Ishikawa (cell line): ENCODE data around the gene TRIB2.

ENCODE experiments used
- CEBPB ChIP-seq: IDR thresholded peaks from 2 replicates; pipeline ENCODE4 v1.6.1; 2012
- CREB1 ChIP-seq: IDR thresholded peaks from 2 replicates; pipeline ENCODE4 v1.6.1; 2012; ENCODE audit warnings: low read depth
- EGR1 ChIP-seq: IDR thresholded peaks from 2 replicates; pipeline ENCODE4 v1.6.1; 2012
- EP300 ChIP-seq: IDR thresholded peaks from 2 replicates; pipeline ENCODE4 v1.6.1; 2012; ENCODE audit warnings: borderline replicate concordance
- FOXM1 ChIP-seq: IDR thresholded peaks from 2 replicates; pipeline ENCODE4 v1.6.1; 2012; ENCODE audit warnings: low read depth, borderline replicate concordance
- NFIC ChIP-seq: IDR thresholded peaks from 2 replicates; pipeline ENCODE4 v1.6.1; 2012
- RAD21 ChIP-seq: IDR thresholded peaks from 2 replicates; pipeline ENCODE4 v1.6.1; 2012; ENCODE audit warnings: low read depth
- TAF1 ChIP-seq: IDR thresholded peaks from 2 replicates; pipeline ENCODE4 v1.6.1; 2012; ENCODE audit warnings: low read depth, mild to moderate bottlenecking
- TCF12 ChIP-seq: IDR thresholded peaks from 2 replicates; pipeline ENCODE4 v1.6.1; 2012; ENCODE audit warnings: low read depth
- TEAD4 ChIP-seq: IDR thresholded peaks from 2 replicates; pipeline ENCODE4 v1.6.1; 2012
- YY1 ChIP-seq: IDR thresholded peaks from 2 replicates; pipeline ENCODE4 v1.6.1; 2012; ENCODE audit warnings: low read depth
- ZBTB7A ChIP-seq: IDR thresholded peaks from 2 replicates; pipeline ENCODE4 v1.6.1; 2012; ENCODE audit warnings: low read depth
- TF ChIP-seq, protein P1 (sequence below): IDR thresholded peaks from 2 replicates; pipeline ENCODE4 v1.6.1; 2012
- TF ChIP-seq, protein P2 (sequence below): IDR thresholded peaks from 2 replicates; pipeline ENCODE4 v1.6.1; 2012
- TF ChIP-seq, protein P3 (sequence below): IDR thresholded peaks from 2 replicates; pipeline ENCODE4 v1.6.1; 2012; ENCODE audit warnings: low read depth, mild to moderate bottlenecking

TRIB2 gene

DNA sequence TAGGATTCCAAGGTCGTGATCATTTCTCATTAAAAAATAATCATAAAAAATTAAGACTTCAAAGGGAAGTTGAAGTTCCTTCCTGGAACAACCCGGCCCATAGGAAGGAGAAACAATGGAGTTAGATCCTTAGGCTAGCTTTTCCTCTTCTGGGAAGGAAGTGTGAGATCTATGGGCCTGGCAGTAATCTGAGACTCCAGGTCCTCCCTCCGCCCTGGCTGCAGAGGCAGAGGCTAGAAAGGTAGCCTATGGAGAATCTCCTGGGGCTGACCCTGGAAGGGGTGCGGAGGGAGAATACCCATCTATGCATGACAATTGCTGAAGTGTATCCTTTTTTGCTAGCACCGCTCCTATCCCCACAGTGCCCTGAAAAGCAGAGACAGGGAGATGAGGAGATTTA, 37.9 kb downstream of the TRIB2 start:
- TF ChIP-seq FOXM1 (no peak), CREB1 (no peak), TEAD4 (no peak), TCF12 (no peak), ZBTB7A (no peak), YY1 (no peak), EGR1 (no peak), CEBPB (no peak), EP300 (no peak), RAD21 (no peak)
- TF ChIP-seq, protein P1, sequence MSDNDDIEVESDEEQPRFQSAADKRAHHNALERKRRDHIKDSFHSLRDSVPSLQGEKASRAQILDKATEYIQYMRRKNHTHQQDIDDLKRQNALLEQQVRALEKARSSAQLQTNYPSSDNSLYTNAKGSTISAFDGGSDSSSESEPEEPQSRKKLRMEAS, result no peak
- TF ChIP-seq, protein P2, sequence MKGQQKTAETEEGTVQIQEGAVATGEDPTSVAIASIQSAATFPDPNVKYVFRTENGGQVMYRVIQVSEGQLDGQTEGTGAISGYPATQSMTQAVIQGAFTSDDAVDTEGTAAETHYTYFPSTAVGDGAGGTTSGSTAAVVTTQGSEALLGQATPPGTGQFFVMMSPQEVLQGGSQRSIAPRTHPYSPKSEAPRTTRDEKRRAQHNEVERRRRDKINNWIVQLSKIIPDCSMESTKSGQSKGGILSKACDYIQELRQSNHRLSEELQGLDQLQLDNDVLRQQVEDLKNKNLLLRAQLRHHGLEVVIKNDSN, result no peak
- TF ChIP-seq, protein P3, sequence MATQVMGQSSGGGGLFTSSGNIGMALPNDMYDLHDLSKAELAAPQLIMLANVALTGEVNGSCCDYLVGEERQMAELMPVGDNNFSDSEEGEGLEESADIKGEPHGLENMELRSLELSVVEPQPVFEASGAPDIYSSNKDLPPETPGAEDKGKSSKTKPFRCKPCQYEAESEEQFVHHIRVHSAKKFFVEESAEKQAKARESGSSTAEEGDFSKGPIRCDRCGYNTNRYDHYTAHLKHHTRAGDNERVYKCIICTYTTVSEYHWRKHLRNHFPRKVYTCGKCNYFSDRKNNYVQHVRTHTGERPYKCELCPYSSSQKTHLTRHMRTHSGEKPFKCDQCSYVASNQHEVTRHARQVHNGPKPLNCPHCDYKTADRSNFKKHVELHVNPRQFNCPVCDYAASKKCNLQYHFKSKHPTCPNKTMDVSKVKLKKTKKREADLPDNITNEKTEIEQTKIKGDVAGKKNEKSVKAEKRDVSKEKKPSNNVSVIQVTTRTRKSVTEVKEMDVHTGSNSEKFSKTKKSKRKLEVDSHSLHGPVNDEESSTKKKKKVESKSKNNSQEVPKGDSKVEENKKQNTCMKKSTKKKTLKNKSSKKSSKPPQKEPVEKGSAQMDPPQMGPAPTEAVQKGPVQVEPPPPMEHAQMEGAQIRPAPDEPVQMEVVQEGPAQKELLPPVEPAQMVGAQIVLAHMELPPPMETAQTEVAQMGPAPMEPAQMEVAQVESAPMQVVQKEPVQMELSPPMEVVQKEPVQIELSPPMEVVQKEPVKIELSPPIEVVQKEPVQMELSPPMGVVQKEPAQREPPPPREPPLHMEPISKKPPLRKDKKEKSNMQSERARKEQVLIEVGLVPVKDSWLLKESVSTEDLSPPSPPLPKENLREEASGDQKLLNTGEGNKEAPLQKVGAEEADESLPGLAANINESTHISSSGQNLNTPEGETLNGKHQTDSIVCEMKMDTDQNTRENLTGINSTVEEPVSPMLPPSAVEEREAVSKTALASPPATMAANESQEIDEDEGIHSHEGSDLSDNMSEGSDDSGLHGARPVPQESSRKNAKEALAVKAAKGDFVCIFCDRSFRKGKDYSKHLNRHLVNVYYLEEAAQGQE, result no peak

DNA sequence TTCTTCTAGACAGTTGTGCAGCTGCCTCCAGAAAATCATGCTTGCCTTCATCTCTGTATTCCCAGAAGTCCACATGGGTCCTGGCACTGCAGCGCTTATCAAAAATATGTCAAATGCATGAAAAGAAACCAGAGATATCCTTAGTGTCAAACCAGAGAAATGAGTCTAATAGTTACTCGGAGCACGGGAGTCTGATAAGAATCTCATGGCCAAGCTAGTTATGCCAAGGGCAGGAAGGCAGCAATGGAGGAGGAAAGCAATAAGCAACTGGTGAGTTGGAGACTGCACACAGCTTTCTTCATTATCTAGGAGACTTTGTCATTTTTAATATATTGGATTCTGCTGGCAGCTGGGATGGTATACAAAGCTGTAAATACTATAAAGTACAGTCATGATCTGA, 38.6 kb downstream of the TRIB2 start:
- TF ChIP-seq EP300 (no peak), EGR1 (no peak), ZBTB7A (no peak), CEBPB (no peak), TEAD4 (no peak), TCF12 (no peak), FOXM1 (no peak), YY1 (no peak), RAD21 (no peak), CREB1 (no peak), NFIC (no peak)
- TF ChIP-seq, protein P3, result no peak
- TF ChIP-seq, protein P1, result no peak
- TF ChIP-seq, protein P2, result no peak

DNA sequence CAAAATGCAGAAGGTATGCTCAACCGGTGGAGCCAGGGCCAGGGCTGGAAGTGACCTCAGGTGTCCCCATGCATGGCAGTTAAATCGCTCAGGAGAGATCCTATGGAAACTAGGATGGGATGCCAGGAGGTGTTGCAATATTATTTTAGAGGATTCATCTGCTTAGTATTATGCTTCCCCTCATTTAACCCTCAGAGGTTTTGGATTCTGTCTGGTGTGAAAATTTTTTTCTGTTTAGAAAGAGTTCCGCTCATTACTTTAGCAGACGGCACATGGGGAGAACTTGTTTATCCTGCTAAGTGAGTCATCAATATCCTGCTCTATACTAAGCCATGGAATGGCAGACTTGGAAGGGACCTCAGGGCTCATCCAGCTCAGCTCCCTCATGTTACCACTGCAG, 42.5 kb downstream of the TRIB2 start:
- TF ChIP-seq EGR1 (no peak), TEAD4 (no peak), TAF1 (no peak), FOXM1 (no peak), TCF12 (no peak), ZBTB7A (no peak), CREB1 (no peak), NFIC (no peak), EP300 (no peak), YY1 (no peak)
- TF ChIP-seq, protein P2, result no peak
- TF ChIP-seq, protein P1, result no peak

DNA sequence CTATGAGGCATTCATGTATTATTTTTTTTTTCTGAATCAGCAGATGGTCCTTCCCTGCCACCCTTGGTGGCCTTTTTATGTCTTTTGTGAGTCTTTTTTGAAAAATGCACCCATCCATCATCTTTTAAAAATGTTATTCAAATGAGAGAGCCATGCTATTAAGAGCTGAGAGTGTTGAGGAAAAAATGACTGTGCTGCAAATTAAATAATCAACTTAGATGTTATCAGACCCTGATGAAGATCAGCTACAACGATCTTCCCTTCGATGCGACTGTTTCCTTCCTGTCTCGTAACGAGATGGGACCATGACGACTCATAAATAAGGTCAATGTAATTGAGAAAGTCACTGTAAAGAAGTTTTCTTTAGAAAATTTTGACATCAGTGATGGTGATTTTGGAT, 44.4 kb downstream of the TRIB2 start:
- TF ChIP-seq RAD21, result no peak
- no peak for TF ChIP-seq EGR1
- no peak for TF ChIP-seq CREB1
- no peak for TF ChIP-seq EP300
- TF ChIP-seq TAF1, result no peak
- TF ChIP-seq, protein P3, result no peak
- no peak for TF ChIP-seq TEAD4
- no peak for TF ChIP-seq ZBTB7A
- no peak for TF ChIP-seq NFIC
- no peak for TF ChIP-seq TCF12
- TF ChIP-seq YY1, result no peak
- TF ChIP-seq, protein P1, result no peak
- no peak for TF ChIP-seq FOXM1
- TF ChIP-seq CEBPB, result no peak
- TF ChIP-seq, protein P2, result no peak
